GM18868 (cell line): ENCODE results near the gene GRK1.

ENCODE experiments used
- ATAC-seq: cut with Tn5 transposase; IDR thresholded peaks from one replicate; pipeline ENCODE4 v1.9.1; 2021; ENCODE audit warnings: mild to moderate bottlenecking, moderate library complexity; ENCODE audit not compliant: unreplicated experiment

The GRK1 gene

DNA sequence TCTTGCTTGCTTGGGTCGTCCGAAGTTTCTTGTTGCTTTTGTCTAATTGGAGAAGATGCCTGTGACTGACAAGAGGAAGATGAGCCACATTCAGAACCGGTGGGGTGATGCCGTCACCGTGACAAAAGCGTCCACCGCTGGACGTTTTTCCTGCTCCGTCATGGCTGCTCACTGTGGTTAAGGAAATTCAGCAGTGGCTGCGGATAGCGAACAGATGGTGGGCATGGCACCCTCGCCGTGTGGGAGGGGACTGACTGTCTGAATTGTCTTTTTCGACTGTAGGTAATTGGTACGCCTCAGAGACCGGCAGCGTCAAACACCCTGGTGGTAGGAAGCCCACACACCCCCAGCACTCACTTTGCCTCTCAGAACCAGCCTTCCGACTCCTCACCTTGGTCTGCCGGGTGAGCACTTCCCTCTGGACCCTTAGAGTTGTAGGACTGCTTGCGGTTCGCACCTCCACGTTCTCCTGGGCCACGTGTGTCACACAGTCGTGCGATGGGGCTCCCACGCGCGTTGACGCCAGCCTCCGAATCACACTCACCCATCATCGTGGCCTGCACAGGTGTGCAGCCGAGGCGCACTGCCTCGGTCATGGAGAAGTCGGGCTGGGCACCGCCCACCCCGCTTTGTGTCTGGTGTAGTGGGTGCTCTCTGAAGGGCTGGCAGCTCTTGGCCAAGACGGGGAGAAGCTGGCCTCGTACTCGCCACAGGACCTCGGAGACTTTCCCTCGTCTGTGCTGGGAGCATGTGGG lies 35.5 kb upstream of the GRK1 start:
- ATAC-seq = no peak

- ATAC-seq = no peak
These were observed 34.1 kb upstream of the GRK1 start for GRCh38 chr13:113632706-113633484.

- ATAC-seq = no peak
These were observed 33.5 kb upstream of the GRK1 start for GRCh38 chr13:113633485-113633873.

- ATAC-seq = no peak
These were observed 32.6 kb upstream of the GRK1 start for GRCh38 chr13:113634279-113635047.

DNA sequence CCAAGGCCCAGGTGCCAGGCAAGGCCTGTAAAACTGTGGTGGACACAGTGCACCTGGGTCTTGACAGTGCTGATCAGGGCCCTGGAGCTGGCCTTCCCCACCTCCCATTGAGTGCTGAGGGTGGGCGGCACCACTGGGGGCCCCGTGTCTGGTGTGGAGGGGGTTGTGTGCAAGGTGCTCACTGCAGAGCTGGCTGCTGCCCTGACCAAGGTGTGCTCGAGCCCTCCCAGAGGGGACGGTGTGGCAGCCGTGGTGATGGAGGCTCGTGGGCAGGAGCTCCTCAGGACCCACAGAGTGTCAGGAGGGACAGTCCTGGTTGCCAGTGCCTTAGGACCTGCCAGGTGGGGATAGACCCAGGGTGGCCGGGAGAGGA lies 32.0 kb upstream of the GRK1 start:
- ATAC-seq = no peak

DNA sequence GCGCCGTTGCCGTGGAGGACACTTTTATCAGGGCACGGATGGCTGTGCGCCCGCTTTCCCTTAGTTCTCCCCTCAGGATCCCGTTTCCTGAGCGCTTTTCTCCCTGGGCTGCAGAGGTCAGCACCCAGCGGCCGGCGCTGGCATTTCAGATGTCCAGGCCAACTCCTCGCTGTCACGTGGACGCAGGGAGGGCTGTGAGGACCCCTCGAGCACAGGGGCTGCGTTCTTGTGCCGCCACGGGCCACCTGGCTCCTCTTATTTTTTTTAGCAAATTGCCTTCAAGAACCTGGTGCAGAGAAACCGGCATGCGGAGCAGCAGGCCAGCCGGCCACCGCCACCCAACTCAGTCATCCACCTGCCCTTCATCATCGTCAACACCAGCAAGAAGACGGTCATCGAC lies 31.3 kb upstream of the GRK1 start:
- no peak for ATAC-seq

- ATAC-seq = no peak
These were observed 30.6 kb upstream of the GRK1 start for GRCh38 chr13:113636266-113636963.

DNA sequence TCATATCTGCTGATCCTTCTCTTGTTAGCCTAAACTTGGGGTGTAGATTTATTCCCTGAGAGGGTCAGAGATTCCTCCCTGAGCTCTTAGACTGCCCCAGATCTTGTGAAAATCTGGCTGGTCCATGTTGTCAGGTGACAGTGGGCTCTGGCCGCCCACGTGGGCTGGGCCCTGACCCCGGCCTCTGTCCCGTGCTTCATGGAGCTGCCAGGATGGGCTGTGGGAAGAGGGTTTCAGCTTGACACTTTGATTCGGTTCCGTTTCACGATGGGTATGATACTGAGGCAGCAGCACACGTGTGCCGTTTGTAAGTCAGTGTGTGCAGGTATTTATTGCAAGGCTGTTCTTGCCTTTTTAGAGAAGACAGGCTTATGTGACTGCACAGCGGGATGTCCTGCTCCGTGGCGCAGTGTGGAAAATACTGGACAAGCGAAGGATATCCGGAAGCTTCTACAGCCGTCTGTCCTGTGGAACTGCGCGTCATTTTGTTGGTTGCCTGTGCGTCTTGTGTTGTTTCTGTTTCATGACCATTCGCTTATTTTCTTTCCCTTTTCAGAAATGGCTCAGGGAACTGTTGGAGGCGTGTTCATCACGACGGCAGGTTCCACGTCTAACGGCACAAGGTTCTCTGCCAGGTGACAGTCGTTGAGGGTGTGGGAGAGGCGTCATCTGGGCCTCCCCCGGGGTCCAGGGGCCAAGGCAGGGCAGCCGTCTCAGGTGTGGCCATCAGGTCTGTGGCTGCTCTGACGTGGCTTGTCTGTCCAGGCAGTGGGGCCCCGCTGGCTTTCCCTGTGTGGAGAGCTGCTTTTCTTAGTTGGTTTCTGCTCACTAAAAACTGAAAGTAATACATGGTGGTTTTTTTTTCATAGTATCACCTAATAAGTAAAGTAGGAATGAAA lies 29.5 kb upstream of the GRK1 start:
- ATAC-seq = no peak

- no peak for ATAC-seq
These were observed 28.8 kb upstream of the GRK1 start for GRCh38 chr13:113638173-113638746.

DNA sequence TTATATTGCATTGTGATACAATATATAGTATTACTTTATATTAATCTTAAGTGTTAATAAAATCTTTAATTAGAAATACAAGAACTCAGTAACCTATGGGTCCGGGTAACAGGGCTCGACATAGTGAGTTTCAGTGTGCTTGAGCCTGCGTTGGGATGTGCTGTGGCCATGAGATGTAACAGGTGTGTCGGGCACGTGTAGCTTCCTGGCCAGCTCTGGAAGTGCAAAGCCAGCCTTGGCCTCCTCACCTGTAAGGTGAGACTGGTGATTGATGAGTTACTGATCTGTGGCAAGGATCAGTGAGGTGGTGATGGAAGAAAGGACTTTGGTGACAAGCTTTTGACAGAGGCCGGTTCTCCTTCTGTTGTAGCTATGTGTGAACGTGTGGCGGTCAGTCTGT lies 28.2 kb upstream of the GRK1 start:
- no peak for ATAC-seq

DNA sequence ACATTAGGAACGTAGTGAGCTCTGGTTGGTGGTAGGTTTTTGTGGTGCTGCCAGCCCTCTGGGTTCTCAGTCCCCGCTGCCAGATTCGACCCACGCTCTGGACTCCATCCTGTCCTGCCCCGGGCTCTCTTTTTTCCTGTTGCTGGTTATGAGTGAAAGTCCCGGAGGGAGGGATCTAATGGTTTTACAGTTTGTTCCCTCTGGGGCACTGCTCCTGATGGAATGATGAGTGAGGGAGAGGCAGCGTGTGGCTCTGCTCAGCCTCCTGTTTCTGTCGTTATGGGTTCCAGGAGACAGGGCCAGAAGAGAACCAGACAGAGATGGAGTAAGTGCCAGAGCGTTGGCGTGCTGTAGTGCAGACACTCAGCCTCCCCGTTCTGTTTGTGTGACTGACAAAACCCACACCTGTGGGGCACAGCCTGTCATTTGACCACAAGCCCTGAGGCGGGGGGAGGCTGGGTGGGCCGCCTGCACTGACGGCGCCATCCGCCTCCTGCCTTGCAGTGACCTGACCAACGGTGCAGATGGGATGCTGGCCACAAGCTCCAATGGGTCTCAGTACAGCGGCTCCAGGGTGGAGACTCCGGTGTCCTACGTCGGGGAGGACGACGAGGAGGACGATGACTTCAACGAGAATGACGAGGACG lies 27.3 kb upstream of the GRK1 start:
- ATAC-seq = no peak

DNA sequence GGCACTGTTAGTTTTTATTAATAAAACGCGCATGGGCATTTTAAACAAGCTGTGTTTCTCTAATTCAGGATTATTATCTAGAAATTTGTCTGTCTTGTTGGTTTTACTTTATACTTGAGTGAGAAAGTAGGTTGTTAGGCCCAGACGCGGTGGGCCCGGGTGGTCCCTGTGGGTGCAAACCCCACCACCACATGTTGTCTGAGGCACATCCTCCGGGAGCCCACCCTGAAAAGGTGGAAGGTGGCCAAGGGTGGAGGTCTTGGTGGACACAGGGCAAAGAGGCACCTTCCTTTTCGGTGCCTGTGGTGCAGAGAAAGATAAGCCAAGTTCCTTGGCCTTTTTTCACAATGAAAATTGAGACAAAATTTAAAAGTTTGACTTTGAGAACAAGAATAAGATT lies 25.6 kb upstream of the GRK1 start:
- no peak for ATAC-seq

- ATAC-seq = no peak
These were observed 24.5 kb upstream of the GRK1 start for GRCh38 chr13:113642563-113642962.

DNA sequence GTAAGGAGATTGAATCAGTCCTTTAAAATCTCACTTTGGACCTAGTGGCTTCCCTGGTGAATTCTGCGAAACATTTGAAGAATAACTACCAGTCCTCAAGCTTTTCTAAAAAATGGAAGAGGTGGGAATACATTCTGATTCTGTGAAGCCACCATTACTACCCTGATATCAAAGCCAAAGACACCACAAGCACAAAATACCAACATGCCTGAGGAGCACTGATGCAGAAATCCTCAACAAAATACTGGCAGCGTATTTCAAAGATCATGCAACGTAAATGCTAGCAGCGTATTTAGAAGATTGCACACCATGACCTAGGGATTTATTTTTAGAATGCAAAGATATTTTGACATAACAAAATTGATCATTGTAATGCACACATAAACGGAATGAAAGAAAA lies 23.4 kb upstream of the GRK1 start:
- no peak for ATAC-seq

- no peak for ATAC-seq
These were observed 22.2 kb upstream of the GRK1 start for GRCh38 chr13:113644800-113645199.

DNA sequence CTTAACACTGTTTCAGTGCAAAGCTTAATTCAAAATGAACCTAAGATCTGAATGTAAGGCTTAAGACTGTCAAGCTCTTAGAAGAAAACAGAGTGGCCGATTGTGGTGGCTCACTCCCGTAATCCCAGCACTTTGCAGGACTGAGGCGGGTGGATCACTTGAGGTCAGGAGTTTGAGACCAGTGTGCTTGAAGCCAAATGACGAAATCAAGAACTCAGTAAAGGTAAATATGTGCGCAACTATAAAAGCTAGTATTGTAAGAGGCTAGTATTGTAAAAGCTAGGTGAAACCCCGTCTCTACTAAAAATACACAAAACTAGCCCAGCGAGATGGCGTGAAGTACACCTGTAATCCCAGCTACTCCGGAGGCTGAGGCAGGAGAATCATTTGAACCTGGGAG lies 21.7 kb upstream of the GRK1 start:
- no peak for ATAC-seq

GRCh38 chr13:113646376-113646775 lies 20.6 kb upstream of the GRK1 start:
- no peak for ATAC-seq

GRCh38 chr13:113646921-113647340 lies 20.1 kb upstream of the GRK1 start:
- no peak for ATAC-seq
